Activated naive CD4-positive, alpha-beta T cell treated with anti-CD3 and anti-CD28 coated beads, Interleukin-2, amount 50 U/mL, for 24 hours (primary cell): ENCODE results near the gene CYTH4.
"Not testable (repeated sequence)": the region's sequence is repeated elsewhere in the genome, so short reads cannot be mapped to it uniquely, and the experiment has no call there.

ENCODE experiments used
- H3K27ac Mint-ChIP-seq: one replicate; pipeline ENCODE4 v1.8.0; 2021; ENCODE audit warnings: mild to moderate bottlenecking, mixed read lengths
- H3K27me3 Mint-ChIP-seq: one replicate; pipeline ENCODE4 v1.8.0; 2021; ENCODE audit warnings: mixed read lengths
- H3K36me3 Mint-ChIP-seq: one replicate; pipeline ENCODE4 v1.8.0; 2021; ENCODE audit warnings: mixed read lengths
- H3K4me1 Mint-ChIP-seq: one replicate; pipeline ENCODE4 v1.8.0; 2021; ENCODE audit warnings: mixed read lengths
- H3K4me3 Mint-ChIP-seq: one replicate; pipeline ENCODE4 v1.8.0; 2021; ENCODE audit warnings: mild to moderate bottlenecking, mixed read lengths
- H3K9me3 Mint-ChIP-seq: one replicate; pipeline ENCODE4 v1.8.0; 2021; ENCODE audit warnings: mixed read lengths

CYTH4 gene

DNA sequence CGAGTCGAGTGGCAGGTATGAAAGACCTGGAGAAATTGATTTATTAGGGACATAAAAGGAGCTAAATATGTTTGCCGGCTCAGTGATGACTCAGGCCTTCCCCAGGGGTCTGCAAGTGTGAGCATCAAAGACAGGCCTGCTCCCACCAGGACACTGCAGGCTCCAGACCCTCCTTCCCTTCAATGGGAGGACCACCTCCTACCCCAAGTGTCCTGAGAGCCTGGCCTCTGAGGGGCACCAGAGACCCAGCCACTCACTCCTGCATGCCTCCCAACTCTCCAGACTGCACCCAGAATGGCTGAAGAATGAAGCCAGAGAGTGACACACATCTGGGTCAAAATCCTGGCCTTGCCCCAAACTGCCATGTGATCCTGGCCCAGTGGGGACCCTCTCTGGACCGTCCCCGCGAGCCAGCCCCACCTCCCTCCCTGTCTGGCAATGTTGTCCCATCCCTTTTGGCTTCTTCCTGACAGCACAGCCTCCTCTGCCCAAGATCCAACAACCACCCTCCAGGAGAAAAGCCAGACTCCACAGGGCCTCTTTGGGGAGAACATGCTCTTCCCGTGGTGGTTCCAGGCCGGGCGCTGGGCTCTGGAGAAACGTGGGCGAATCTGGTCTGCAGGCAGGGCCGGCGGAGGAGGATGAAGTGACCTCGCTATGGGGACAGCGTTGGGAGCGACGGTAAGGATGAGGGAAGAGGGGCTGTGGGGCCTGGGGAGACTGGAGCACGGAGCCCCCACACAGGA, 36.2 kb downstream of the CYTH4 start:
- H3K27me3 Mint-ChIP-seq = peaks cover under 1% of the 10 kb centered on the region
- H3K9me3 Mint-ChIP-seq = no peaks in the 10 kb centered on the region
- H3K4me1 Mint-ChIP-seq = peaks cover 33% of the 10 kb centered on the region
- peak overlapping the region; percentile 70 for H3K27ac Mint-ChIP-seq
- H3K36me3 Mint-ChIP-seq = peaks cover 2% of the 10 kb centered on the region
- H3K4me3 Mint-ChIP-seq = no peak overlapping the region

DNA sequence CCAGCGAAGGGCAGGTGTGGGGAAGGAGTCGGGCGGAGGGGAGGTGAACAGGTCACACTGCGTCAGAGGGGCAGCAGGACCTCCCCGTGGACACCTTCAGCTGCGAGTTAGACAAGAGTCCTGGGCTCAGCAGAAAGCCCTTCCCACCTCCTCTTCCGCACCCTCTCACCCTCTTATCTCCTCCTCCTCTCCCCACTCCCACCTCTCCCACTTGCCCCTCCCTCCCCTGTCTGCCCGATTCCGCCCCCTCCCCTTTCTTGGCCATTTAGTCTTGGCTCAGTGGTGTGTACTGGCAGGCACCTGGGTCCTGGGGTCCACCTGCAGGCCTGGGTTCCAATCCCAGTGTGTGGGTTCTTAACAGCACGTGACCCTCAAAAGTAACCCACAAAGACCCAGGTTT, 37.2 kb downstream of the CYTH4 start:
- Mint-ChIP-seq H3K36me3 (no peaks in the 10 kb centered on the region), H3K9me3 (no peaks in the 10 kb centered on the region), H3K27me3 (peaks cover 8% of the 10 kb centered on the region), H3K4me3 (no peak overlapping the region), H3K4me1 (peaks cover 27% of the 10 kb centered on the region), H3K27ac (no peak overlapping the region)

DNA sequence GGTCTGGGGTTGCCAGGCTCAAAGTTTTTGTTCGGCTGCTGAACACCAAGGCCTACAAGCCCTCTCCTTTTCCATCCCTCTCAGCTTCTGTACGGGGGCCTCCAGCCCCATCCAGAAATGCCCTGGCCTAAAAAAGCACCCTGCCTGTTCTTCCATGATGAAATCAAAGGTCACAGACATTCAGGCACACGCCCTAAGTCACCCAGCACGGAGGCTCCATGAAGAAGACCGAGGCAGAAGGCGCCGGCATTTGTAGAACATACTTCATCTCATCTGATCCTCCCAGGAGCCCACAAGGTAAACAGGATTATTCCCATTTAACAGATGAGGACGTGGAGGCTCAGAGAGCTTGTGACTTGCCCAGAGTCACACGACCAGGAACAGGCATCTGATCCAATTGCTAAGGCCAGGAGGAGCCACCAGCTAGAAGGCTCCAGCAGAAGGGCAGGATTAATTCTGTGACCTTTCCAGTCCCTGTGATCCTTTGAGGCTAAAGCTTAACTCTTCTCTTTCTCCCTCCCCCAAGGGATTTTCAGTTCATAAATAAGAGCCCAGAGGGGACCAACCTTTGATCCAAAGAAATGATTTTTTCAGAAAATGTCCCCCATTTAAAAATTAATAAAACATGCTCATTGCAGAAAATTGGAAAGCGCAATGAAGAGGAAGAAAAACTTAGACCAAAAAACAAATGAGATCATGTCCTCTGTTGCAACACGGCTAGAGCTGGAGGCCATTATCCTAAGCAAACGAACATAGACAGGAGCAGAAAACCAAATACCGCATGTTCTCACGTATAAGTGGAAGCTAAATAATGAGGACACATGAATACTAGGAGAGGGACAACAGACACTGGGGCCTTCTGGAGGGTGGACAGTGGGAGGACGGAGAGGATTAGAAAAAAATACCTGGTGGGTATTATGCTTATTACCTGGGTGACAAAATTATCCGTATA, 38.7 kb downstream of the CYTH4 start:
- Mint-ChIP-seq H3K9me3 (no peaks in the 10 kb centered on the region), H3K36me3 (no peaks in the 10 kb centered on the region), H3K4me1 (peaks cover 15% of the 10 kb centered on the region), H3K27me3 (peaks cover 8% of the 10 kb centered on the region), H3K4me3 (no peak overlapping the region), H3K27ac (no peak overlapping the region)

DNA sequence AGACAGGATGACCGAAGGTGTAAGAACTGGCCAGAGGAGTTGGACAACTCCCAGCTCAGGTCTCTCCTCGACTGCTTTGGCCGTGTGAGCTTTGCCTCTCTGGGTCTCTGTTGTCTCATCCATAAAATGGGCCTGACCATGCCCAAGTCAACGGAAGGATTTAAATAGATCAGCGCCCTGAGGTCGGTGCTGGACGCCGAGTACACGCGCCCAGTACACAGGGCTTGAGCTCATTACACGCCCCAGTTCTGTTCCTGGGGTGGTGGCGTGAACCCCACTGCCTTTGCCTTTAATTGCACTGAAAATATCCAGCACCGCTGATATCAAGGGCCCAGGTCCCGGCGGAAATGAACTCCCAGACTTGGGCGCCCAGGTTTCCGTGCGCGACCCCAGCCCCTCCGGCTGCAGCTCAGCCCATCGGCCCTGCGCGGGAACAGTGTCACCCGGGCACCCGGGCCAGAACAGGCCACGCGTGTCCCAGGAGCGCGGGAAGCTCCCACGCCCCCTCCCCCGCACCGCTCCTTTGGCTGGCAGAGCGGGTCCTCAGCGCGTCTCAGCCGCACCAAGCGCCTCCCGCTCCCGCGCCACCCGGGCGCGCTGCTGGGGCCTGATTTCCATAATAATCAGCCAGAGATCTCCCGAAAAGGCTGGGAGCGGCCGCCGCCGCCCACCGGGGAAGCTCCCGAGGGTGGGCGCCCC, 42.2 kb downstream of the CYTH4 start:
- no peaks in the 10 kb centered on the region for H3K36me3 Mint-ChIP-seq
- no peak overlapping the region for H3K4me3 Mint-ChIP-seq
- H3K27me3 Mint-ChIP-seq = peaks cover 15% of the 10 kb centered on the region
- H3K4me1 Mint-ChIP-seq = no peaks in the 10 kb centered on the region
- no peak overlapping the region for H3K27ac Mint-ChIP-seq
- no peaks in the 10 kb centered on the region for H3K9me3 Mint-ChIP-seq

DNA sequence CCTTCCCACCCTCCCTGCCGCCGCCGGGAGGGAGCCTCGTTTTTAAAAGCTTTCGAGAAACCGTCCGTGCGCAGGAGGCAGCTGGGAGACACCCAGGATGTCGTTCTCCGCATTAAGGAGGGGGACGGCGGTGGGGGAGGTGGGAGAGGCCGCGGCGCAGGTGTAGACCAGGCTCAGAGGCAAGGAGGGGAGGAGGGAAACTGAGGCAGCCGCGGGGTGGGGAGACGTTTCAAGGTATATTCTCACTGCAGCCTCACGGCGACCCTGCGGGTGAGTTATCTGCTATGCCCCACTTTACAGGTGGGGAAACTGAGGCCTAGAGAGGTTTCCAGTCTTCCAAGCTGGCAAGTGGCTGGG, 42.7 kb downstream of the CYTH4 start:
- peaks cover 15% of the 10 kb centered on the region for H3K27me3 Mint-ChIP-seq

DNA sequence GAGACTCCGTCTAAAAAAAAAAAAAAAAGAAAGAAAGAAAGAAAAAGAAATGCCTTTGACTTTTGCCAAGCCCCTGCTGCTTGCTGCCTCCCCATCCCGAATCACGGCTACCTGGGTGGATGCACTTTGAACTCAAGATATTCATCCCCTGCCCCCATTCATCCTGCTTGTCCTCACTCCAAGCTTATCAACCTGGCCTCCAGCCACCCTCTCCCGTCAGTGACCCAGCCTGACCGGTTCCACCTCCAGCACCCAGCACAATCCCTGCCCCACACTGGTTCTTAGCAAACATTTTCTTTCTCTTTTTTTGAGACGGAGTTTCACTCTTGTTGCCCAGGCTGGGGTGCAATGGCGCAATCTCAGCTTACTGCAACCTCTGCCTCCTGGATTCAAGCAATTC, 44.4 kb downstream of the CYTH4 start:
- Mint-ChIP-seq H3K36me3 (no peaks in the 10 kb centered on the region), H3K4me1 (no peaks in the 10 kb centered on the region), H3K27ac (no peak overlapping the region), H3K9me3 (no peaks in the 10 kb centered on the region), H3K27me3 (peaks cover 19% of the 10 kb centered on the region), H3K4me3 (no peak overlapping the region)

More for the DNA sequence above, 42.7 kb downstream of the CYTH4 start:
- Mint-ChIP-seq H3K9me3 (no peaks in the 10 kb centered on the region), H3K4me1 (no peaks in the 10 kb centered on the region), H3K36me3 (no peaks in the 10 kb centered on the region), H3K27ac (no peak overlapping the region), H3K4me3 (no peak overlapping the region)

DNA sequence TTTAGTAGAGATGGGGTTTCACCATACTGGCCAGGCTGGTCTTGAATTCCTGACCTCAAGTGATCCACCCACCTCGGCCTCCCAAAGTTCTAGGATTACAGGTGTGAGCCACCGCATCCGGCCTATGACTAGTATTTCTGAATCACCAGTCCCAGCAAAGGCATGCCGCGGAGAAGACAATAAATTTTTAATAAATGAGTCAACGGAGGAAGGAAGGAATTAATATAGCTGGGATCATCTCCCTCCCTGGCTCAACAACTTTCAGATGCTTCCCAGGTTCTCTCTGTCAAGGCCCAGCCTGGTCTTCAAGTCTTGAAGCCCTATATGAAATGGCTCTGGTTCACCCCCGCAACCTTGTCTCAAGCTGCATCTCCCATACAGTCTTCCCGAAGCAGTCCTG, 45.7 kb downstream of the CYTH4 start:
- Mint-ChIP-seq H3K27ac (peak overlapping the region; percentile 20), H3K9me3 (no peaks in the 10 kb centered on the region), H3K4me3 (no peak overlapping the region), H3K27me3 (peaks cover 25% of the 10 kb centered on the region), H3K4me1 (no peaks in the 10 kb centered on the region), H3K36me3 (no peaks in the 10 kb centered on the region)

DNA sequence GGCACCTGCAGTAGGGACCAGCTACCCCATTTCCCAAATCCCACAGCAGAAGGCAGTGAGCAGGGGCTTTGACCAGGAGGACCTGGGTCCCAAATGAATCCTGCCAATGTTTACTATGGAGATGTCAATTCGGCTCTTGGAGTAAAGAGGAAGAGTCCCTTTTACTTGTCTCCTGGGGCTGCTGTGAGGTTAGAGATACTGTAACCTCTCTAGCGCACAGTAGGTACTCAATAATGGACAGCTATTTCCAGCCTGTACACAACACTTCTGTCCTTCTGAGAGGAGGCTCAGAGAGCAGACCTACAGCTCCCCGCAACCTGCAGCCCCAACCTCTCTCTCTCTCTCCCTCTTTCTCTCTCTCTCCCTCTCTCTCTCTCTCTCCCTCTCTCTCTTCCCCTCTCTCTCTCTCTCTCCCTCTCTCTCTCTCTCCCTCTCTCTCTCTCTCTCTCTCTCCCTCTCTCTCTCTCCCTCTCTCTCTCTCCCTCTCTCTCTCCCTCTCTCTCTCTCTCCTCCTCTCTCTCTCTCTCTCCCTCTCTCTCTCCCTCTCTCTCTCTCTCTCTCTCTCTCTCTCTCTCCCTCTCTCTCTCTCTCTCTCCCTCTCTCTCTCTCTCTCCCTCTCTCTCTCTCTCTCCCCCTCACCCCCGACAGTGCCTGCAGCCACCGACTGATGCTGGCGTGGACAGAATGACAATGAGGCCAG, 46.4 kb downstream of the CYTH4 start:
- H3K27me3 Mint-ChIP-seq = peaks cover 24% of the 10 kb centered on the region
- not testable (repeated sequence) for H3K4me1 Mint-ChIP-seq, H3K27ac Mint-ChIP-seq

DNA sequence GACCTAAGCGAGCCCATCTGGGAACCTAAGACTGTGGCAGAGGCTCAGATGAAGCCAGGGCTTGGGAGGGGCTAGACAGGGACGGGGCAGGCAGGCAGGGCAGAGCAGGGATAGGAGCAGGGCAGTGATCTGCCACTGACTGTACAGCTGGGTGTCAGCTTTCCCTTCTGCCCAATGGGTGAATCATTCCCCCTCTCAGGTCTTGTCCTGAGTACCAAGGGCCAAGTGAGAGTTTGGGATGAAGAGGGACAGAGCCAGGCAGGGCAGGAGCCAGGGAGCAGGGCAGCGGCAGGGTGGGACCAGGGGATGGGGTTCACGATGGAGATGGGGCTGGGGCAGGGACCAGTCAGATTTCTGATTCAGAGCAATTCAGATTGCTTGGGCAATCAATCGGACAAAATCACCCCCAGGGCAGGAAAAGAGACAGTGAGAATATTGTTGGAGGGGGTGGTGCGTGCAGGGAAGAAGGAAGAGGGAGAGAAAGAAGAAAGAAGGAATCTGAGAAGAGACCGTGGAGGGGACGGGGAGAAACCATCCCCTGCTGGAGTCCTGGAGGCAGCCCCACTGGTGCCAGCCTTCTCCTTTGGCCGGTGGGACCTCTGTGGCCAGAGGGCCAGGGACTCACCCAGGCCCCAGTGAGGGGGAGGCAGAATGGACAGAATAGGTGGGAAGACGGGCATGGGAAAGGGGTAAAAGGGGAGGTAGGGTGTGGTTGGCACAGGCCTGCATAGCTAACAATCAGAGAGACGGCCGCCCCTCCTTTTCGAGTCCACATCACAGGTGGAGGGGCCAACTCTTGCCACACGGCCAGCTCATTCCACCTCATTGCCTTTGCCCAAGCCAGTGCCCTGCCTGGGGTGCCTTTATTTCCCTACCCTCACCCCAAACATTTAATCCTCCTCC, 47.2 kb downstream of the CYTH4 start:
- Mint-ChIP-seq H3K4me1 (peaks cover 6% of the 10 kb centered on the region), H3K9me3 (no peaks in the 10 kb centered on the region), H3K4me3 (no peak overlapping the region), H3K27ac (no peak overlapping the region), H3K36me3 (no peaks in the 10 kb centered on the region), H3K27me3 (peaks cover 24% of the 10 kb centered on the region)

More for the DNA sequence above, 46.4 kb downstream of the CYTH4 start:
- not testable (repeated sequence) for H3K9me3 Mint-ChIP-seq, H3K4me3 Mint-ChIP-seq, H3K36me3 Mint-ChIP-seq

DNA sequence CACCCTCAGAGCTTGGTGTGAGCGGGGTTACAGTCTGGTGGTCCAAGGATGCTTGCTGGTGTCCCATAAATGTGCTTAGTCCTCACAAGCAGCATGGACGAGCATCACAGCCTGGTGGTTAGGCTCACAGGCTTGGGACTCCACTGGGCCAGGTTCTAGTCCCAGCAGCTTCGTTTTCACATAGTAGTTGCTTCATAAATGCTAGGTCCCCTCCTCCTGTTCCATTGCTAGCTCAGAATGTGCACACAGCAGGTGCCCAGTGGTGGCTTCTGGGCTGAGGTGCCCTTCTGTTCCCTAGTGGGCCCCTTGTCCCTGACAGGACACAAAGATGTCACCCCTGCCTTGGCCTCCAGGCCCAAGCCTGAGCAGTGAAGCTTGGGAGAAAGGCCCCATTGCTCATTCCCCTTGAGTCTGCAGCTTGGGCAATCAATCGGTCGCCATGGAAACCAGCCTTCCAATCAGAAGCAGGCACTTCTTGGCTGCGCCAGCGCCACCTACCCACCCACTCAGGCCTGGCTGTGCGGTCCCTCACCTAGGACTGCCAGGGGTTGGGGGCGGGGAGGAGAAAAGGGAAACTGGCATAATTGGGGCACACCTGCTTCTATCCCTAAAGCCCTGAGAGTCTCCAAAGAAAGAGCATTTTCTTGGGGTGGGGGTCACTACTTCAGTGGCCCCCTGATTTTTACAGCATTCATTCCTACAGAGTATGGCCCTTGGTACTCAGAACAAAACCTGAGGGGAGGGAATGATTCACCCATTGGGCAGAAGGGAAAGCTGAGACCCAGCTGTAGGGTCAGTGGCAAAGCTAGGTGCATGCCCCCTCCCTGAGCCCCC, 48.1 kb downstream of the CYTH4 start:
- Mint-ChIP-seq H3K4me1 (peaks cover 10% of the 10 kb centered on the region), H3K27me3 (peaks cover 28% of the 10 kb centered on the region), H3K27ac (no peak overlapping the region), H3K36me3 (no peaks in the 10 kb centered on the region), H3K9me3 (no peaks in the 10 kb centered on the region), H3K4me3 (no peak overlapping the region)

DNA sequence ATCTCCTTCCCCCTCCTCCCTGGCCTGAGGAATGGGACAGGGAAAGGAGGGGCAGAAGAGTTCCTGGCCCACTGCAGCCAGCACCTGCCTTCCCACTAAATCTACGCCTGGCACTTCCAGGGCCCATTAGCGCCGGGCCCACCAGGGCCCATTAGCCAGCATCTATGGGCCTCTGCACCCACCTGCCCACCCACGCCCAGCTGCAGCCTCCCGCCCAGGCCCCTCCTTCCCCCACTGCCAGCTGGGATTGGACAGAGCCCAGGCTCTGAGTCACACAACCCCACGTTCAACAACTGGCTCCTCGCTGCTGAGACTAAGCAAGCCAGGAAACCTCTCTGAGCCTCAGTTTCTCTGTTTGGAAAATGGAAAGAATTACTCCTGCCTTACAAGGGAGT, 48.7 kb downstream of the CYTH4 start:
- peaks cover 32% of the 10 kb centered on the region for H3K27me3 Mint-ChIP-seq
- peaks cover 11% of the 10 kb centered on the region for H3K4me1 Mint-ChIP-seq
- no peak overlapping the region for H3K4me3 Mint-ChIP-seq
- H3K36me3 Mint-ChIP-seq = no peaks in the 10 kb centered on the region
- H3K27ac Mint-ChIP-seq = no peak overlapping the region
- no peaks in the 10 kb centered on the region for H3K9me3 Mint-ChIP-seq

DNA sequence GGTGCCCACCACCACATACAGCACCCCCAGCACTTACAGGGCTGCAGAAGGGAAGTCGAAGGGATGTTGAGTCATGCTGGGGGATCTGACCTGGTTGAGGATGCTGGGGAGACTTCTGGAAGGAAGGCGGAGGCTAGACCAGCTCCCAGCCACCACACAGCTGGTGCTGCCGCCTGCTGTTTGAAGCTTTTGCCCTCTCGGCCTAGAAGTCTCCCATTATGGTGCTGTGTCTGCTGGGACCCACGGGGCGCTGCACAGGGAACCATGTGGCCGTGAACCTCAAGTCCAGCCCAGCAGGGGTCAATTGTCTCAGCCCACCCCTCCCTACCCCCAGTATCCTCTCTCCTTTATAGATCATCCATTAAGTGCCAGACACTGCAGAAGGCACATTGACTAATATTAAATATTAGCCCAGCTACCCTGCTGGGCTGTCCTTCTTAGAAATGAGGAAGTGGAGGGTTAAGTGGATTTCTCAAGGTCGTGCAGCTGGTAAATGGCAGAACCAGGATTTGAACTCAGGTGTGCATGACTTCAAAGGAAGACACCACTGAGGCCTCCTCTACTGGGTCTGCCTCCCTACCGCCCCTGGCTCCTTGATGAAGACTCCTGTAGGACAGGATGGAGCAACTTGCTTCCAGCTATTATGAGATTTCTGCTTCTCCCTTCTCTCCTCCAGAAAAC, 49.7 kb downstream of the CYTH4 start:
- Mint-ChIP-seq H3K27ac (peak overlapping the region; percentile 74), H3K4me1 (peaks cover 11% of the 10 kb centered on the region), H3K36me3 (no peaks in the 10 kb centered on the region), H3K9me3 (no peaks in the 10 kb centered on the region), H3K4me3 (no peak overlapping the region), H3K27me3 (peaks cover 29% of the 10 kb centered on the region)

DNA sequence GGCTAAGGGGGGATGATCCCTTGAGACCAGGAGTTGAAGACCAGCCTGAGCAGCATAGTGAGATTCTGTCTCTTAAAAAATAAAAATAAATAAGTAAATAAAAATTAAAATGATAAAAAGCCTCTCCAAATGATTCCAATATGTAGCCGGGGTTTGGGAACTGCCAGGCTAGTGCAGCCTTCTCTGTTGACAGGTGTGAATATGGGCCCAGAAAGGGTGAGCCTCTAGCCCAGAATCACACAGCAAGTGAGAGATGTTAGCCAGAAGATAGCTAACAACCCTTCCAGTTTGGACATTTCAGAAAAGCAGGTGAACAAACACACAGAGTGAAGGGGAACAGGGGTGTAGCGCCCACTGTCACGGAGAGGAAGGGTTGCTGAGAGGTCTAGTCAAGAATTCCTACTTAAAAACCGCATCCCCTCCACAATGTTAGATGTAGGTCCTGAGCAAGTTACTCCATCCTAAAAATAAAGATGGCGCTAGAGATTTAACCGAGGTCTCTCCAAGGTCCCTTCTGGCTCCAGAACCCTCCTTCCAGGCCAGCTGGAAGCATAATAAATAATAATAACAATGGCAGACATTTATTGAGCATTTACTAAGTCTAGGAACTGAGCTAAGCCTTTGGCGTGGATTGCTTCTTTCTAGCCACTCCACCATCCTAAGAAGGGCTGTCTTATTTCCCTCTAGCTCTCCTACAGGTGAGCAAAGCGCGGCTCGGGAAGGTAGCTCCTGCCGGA, 51.6 kb downstream of the CYTH4 start:
- Mint-ChIP-seq H3K9me3 (no peaks in the 10 kb centered on the region), H3K27me3 (peaks cover 25% of the 10 kb centered on the region), H3K4me1 (peaks cover 11% of the 10 kb centered on the region), H3K27ac (no peak overlapping the region), H3K4me3 (peak overlapping the region; percentile 11), H3K36me3 (no peaks in the 10 kb centered on the region)
